HK-2 (cell line): ENCODE results near the gene GRK6.

Source experiments
- DNase-seq: peaks from one replicate; pipeline ENCODE4 v3.0.0-alpha.2; 2018; ENCODE audit not compliant: unreplicated experiment

GRK6 gene

DNA sequence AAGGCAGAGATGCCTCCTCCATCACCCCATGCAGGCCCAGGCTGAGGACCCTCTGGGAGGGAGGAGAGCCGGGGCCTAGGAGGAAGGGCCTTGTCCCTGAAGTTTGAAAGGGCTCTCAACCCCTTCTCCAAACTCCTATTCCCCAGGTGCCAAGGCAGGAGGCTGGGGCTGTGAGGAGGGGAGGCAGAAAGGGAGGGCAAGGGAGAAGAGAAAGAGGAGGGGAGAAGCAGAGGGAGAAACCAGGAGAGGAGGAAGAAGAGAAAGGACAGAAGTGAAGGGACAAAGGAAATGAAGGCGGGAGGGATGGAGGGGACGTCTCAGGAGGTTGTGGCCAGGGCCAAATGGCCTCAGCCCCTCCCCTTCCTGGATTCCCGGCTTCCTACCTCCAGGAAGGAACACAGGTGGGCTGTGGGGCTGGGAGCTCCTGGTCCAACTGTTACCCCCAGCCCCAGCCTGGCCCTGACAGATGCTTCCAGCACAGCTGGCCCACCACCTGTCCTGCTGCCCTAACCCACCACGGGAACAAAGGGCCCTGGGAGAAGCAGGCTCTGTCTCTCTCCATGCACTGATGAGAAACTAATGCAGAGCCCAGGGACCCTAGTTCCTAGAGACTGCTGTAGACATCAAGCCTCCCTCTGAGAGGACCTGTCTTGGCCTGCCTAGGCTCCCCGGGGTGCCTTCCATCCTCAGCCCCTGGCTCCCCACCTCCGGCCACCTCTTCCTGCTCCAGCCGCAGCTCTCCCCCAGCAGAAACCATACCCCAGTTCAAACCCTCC, 43.5 kb downstream of the GRK6 start:
- DNase-seq, result no peak

DNA sequence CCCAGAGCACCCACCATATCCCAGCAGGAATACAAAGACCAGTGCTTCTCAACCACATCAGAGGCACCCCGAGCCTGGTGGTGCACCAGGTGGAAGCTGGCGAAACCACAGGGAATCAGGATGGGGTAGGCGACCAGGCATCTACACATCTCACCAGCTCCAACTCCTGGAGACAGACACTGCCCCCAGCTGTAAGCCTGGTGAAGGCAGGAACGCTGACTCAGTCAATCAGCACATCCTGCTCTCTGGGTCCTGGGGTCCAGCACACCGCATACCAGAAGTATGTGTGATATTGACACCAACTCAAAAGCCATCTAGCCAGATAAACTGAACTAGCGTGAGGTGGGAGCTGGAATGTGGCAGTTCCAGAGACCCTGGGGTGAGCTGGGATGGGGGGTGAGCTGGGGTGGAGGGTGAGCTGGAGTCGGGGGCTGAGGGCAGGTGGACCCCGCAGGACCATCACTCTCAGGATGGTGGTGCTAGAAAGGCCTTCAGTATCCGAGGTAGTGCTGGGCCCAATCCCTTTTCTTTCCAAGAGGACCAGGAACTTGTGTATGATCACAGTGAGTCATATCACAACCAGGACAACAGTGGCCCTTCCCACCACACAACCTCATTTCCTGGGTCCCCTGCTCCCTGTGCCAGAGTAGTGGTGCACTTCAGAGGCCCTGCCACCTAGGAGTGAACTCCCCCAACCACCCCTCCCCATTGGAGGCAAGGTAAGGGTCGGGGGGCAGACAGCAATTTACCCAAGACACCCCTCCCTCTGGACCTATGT, 44.5 kb downstream of the GRK6 start:
- no peak for DNase-seq

DNA sequence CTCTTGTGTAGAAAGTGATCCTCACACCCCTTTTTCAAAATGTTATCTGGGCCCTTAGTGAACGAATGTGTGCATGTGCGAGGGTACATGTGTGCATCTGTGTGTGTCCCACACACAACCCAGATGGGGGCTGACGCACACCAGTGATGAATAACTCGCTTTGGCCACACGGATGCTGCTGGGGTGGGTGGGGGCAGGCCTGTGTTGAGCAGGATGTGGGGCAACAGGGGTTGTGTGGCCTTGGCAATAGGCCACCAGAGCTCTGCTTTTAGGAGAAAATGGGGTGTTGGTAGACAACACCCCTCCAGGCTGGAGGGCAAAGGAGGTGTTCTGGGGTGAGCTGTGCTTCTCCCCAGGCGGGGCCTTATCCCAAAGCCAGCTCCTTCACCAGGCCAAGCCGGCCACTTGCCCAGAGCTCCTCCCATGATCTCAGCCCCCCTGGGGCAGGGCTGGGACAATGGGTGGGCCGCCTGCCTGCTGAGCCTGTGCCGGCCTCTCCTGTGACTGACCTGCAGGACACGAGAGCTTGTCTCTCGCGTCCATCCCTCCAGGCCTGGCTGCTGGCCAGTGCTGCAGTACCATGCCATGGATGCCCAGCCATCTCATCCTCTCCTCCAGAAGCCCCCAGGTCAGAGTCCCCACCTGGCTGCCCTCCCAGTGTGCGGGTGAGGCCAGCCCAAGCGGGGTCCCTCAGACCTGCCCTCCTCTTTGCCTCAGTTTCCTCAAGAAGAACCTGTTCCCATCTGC, 45.3 kb downstream of the GRK6 start:
- DNase-seq, result no peak

DNA sequence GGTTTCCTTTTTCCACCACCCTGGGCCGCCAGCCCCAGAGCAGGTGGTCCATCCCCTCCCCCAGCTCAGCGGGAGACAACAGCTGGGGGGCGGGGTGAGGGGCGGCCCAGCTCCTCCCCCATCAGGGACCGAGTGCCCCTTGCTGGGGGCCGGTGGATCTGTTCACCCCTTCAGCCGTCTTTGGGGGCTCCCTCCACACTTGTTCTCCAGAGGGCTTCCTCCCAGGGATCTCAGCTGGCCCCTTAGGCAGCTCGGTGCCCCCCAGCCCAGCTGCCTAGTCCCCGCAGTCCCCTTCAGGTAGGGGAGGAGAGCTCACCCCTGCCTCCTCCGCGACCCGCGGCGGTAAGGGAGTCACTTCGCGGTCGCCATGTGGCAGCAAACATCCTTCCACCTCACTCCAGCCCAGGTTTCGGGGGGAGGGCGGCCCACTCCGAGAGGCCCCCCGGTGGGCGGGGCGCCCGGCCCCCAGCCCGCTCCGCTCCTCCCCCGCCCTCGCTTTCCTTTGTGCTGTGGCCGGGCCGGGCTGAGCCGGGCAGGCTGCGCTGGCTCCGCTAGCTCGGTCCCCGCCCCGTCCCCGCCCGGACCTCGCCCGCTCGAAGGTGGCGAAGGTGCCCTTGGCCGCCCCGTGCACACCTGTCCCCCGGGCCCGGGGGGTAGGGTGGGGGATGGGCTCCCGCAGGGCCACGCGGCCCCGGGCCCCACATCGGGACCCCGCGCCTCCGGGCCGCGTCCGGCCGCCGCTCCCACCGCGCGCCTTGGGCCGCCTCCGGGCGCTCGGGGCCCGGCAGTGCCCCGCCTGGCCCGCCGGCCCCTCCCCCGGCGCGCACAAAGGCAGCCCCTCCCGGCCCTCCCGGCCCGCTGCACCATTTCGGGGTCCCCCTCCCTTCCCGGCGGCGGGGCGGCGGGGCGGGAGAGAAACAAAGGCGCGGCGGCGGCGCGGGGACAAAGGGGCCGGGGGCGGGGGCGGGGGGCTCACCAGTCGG, 46.3 kb downstream of the GRK6 start:
- peak; percentile 53 for DNase-seq

DNA sequence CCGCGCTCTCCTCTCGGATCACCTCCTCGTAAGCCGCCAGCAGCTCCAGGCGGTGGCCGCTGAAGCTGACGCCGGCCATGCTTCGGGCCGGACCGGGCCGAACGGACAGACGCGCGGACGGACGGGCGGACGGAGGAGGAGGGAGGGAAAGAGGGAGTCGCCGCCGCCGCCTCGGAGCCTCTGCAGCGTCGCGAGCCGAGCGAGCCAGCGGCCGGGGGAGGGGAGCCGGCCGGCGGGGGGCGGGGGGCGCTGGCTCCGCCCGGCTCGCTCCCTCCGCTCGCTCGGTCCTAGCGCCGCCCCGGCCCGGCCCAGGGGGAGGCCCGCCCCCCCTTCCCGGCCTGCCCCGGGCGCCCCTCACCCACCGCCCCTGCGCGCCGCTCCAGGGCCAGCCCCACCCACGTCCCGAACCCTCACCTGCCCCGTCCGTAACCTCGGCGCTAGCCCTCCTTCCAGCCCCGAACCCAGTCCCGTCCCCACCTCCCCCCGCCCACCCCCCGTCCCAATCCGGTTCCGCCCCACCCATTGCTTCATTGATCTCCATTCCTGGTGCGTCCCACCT, 47.0 kb downstream of the GRK6 start, which contains the start of gene DBN1:
Gene DBN1 (minus strand): TSS at position 192 of the 559 bp plus-strand sequence. CDS start 113 bp downstream, at position 79.
- no peak for DNase-seq

DNA sequence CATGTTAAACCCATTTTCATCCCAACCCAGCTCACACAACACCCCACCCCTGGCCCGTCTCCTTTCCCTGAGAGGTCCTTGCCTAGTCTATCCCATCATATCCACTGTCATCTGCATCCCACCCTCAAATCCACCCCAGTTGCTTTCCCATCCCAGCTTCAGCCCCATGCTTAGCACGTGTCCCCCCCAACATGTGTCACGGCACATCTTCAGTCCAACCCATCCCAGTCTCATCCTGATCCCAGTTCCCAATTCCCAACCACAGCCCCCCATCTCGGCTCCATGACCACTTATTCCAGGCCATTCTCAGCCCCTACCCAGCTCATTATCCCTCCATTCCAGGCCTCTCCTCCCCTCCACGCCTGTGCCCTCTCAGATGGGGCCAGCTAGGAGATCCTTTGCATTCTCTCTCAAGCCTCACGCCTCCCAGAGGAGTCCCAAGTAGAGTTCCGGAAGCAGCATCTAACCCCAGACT, 47.6 kb downstream of the GRK6 start:
- no peak for DNase-seq

DNA sequence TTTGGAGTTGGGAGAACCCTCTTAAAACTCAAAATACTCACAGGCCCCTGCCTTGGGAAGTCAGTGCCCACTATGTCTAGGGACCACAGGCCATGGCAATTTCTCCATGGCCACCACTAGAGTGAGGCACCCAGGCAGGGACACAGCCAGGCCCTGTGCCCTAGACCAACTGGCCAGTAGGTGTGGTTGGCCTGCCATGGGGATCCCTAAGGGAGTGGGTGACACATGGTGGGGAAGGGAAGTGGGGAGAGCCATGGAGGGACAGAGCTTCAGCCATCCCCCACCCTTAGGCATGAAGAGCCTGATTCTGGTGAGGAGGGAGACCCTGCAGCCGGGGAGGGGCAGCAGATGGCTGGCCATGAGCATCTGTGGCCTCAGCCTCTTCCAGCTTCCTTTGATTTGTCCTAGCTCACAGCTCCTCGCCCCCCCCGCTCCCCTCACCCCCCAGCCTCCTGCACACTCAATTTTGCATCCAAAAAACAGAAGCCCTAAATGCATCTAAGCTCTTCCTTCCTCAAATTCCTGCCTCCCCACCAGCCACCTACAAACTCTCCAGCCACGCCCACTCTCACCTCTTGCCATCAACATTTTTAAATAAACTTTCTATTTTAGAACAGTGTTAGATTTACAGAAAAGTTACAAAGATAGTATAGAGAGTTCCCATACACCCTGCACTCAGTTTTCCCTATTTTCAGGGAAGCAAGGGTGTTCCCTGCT, 48.5 kb downstream of the GRK6 start:
- no peak for DNase-seq

DNA sequence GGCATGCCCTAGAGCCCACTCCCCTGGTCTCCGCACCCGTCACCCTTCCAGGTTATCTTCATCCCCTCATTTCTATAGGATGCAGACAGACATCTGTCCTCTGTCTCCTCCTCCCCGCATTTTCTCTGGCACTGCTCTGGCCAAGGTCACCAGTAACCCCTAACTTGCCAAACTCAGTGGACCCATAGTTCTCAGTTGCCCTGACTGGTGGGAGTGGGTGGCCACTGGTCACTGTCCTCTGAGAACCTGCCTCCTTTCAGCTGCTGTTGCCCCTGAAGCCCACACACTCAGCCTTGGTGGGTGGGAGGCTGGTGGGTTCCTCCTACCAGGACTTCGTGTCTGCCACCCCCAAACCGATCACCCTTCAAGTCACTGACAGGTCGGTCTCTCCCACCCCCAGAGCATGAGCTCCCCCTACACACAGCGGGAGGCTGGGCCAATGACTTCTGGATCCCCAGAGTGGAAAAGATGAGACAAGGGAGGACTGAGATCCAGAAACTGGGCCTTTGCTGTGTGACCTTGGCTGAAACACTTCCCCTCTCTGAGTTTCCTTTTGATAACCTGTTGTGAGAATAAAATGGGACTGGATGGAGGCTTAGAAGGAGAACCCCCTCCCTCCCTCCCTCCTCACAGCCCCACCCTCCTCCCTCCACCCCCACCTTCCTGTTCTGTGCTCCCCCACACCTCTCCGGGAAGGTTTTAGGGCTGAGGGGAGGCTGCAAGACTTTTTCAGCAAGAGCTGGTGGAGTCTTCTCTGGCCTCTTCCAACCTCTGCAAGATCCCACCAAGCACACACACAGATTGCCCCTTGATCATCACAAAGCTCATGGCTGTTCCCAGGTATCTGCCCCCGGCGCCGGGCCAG, 49.3 kb downstream of the GRK6 start:
- DNase-seq, result no peak

DNA sequence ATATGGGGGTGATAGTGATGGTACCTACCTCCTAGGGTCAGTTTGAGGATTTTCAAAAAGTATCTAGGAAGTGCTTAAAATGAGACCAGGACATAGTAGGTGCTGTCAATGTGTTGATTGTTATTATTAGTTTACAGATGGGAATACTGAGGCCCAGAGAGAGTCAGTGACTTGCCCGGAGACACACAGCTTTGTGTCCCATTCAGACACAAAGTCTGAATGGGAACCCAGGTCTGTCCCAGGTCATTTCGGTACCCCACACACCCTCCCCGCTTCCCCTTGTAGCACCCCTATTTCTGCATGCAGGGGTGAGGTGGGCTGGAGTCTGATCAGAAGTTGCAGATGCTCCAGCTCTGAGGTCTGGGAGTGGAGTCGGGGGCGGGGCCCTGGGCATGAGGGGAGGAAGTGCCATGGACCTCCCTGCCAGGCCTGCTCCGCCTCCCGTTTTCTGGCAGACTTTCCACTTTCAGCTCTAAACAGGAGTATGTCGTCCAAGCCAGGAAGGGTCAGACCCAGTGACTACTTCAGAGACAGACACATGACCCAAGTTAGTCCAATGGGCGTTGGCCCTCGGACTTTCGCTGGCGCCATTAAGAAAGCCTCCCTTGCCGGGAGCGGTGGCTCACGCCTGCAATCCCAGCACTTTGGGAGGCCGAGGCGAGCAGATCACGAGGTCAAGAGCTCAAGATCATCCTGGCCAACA, 50.2 kb downstream of the GRK6 start:
- no peak for DNase-seq

DNA sequence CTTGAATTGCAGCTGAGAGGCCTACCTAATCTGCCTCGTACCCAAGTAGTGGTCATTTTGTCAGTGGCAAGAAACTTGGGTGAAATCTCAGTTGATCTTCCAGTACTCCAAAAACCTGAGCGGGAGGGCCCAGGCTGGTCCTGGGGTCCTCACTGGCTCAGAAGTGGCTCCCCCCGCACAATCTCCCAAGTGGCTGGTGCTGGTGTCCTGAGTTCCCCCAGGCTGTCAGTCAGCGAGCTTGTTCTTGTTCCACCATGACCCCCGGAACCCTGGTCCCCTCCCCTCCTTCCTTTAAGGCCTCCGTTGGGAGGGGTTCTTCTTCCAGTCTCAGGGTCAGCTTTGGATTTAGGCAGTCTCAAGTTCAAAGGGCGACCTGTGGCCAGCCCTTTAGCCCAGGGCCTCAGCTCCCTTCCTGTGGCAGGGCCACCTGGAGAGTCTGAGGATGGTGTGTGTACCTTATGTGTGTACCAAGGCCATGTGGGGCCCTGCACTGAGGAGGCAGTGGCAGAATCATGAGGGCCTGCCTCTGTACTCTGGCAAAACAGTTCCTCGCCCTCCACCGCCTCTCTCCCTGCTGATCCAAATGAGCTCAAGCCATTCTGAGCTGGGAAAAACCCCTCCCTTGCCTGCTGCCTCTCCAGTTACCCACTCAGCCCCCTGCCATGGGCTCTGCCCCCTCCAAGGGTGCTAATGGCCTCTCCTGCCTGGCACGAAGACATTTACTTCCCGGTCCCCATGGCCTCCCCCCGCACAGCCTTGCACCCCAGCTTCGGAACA, 51.4 kb downstream of the GRK6 start:
- no peak for DNase-seq

DNA sequence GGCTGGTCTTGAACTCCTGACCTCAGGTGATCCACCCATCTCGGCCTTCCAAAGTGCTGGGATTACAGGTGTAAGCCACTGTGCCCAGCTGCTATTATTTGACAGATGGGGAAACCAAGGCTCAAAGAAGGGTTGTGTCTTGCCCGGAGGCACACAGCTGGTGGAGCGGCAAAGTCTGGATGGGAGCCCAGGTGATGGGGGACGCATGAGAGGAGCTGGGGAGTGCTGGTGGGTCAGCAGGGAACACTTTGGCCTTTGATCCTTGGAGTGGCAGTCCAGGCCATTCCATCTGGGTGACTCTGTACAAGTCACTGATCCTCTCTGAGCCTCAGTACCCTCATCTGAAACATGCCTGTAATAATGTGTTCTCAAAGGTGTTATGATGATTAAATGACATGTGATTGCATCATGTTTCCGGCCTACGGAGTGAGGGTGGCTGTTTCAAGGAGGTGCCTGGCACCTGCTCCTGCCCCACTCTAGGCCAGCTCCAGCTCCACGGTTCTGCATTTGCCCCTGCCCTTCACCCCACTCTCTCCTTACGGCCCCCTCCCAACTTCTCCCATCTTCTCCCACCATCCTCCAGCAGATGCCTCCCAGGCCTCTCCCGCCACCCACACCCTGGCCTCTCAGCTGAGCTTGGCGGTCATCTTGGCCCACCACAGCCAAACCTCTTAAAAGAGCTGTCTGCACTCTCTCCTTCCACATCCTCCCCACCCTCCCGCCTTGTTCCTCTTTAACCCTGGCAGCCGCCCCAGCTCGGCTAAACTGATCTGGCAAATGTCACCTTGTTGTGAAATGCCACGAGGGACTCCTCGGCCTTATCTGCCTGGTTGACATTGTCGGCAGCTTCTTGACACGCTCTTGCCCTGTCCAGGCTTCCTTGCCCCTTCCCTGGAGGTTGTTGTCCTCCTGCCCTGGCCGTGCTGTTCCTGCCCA, 52.5 kb downstream of the GRK6 start:
- DNase-seq, result peak; percentile 49

DNA sequence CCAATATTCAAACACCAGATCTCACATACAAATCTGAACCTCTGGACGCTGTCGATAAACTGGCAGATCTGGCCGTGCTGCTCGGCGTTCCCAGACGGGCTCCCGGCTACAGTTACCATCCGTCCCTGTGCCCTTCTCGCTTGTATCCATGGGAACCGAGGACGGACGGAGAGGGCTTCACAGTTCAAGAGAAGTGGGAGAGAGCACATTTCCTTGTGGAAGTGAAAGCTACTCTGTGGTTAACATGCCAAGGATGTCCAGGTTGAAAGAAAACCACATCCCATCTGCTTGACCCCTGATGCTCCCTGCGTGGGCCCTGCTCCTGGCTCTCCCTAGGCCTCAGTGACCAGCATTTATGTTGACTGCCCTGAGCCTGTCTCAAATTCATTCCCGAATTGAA, 53.3 kb downstream of the GRK6 start:
- peak; percentile 66 for DNase-seq

DNA sequence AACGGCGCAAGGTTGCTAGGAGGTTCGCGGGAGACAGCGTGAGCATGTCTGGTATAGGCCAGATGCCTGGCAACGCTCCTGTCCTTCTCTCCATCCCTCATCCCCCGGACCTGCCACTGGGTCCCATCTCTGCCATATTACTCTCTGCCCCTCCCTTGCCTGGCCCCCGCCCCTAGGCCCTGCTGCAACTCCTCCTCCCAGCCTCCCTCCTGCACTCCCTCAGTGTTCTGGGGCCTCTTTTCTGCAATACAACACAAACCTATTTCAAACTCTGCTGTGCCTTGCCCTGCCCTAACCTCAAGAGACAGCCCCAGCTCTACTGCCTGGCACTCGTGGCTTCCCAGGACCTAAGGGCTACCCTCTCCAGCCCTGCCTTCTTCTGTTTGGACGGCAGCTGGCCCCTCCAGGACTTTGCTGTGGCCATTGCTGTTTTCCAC, 55.9 kb downstream of the GRK6 start:
- DNase-seq, result peak; percentile 35

DNA sequence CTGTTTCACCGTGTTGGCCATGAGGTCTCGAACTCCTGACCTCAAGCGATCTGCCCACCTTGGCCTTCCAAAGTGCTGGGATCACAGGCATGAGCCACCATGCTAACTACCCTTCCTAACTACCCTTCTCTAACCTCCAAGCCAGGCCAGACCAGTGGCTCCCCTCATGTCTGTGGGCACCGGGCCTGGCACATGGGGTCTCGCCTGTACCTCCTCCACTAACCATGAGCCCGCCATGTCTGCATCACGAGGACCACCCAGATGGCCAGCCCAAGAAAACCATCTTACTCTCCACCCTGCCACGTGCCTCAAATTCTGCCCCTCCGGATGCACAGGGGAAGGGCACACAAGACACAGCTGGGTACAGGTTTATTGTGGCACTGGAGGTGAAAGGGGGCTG, 56.6 kb downstream of the GRK6 start:
- DNase-seq, result no peak

DNA sequence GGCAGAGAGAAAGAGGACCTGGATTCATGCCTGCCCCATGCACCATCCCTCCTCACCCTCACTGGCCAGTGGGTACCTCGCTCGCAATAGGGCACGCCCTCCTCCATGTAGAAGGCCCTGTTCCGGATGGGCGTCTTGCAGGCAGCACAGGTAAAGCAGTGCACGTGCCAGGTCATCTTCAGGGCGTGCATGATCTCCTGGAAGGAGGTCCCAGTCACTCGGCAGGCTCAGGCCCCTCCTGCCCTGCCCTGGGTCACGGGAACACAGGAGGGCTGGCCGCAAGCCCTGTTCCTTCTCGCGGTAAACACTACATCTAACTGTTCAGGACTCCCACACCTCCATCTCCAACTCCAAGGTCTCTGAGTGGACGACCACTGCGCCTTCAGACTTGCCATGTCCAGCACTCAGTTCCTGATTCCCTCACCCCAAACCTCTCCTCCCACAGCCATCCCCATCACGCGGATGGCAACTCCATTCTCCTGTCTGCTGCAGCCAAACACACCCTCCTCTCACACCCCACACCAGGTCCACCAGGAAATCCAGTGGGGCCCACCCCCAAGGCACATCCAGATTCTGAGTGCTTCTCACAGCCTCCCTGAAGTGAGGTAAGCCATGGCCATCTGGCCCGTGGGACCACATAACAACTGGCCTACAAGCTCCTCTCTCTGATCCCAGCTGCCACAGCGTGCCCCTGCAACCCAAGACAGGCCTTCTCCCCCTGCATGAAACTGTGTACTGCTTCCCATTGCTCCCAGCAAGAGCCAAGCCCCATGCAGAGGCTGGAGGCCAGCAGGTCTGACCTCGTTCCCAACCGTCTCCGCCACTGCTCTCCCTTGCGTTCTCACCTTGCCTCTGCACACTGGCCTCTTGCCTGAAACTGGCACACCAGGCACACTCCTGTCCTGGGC, 57.8 kb downstream of the GRK6 start:
- DNase-seq, result no peak
